Measurements from ENCODE around the gene TMC7.

The TMC7 gene

GRCh38 chr16:19014461-19014860, 30.7 kb downstream of the TMC7 start:
- DNase-seq, result peak; percentile 80
- in situ Hi-C loops (cut with MboI; ENCODE audit: low pct_unique_long_range_greater_than_20kb, low sequenced_read_pairs), result no loop called here

- in situ Hi-C loops (cut with MboI; ENCODE audit: low pct_unique_long_range_greater_than_20kb, low sequenced_read_pairs), result no loop called here
- DNase-seq, result no peak
Measured at GRCh38 chr16:19017179-19017578, 33.4 kb downstream of the TMC7 start.

GRCh38 chr16:19020689-19021088, 37.0 kb downstream of the TMC7 start:
- DNase-seq, result no peak
- in situ Hi-C loops (cut with MboI; ENCODE audit: low pct_unique_long_range_greater_than_20kb, low sequenced_read_pairs), result no loop called here

DNA sequence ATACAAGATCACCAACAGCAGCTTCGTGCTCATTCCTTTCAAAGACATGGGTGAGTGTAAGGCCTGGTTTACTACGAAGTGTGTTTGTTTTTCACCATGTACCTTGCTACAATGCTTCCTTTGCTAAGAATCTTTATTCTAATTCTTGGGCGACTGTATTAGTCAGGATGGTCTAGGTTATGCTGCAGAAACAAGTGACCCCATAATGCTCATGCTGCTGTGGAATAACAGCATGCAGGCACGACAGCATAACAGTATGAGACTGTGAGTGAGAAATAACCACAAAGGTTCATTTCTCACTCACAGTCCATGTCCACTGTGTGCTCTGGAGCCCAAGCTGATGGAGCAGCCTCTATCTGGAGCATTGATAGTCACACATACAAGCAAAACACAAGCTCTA, 38.0 kb downstream of the TMC7 start:
- in situ Hi-C loops (cut with MboI; ENCODE audit: low pct_unique_long_range_greater_than_20kb, low sequenced_read_pairs), result no loop called here
- DNase-seq, result no peak

- no peak for DNase-seq
- in situ Hi-C loops (cut with MboI; ENCODE audit: low pct_unique_long_range_greater_than_20kb, low sequenced_read_pairs), result no loop called here
Measured at GRCh38 chr16:19027416-19027815, 43.7 kb downstream of the TMC7 start.

DNA sequence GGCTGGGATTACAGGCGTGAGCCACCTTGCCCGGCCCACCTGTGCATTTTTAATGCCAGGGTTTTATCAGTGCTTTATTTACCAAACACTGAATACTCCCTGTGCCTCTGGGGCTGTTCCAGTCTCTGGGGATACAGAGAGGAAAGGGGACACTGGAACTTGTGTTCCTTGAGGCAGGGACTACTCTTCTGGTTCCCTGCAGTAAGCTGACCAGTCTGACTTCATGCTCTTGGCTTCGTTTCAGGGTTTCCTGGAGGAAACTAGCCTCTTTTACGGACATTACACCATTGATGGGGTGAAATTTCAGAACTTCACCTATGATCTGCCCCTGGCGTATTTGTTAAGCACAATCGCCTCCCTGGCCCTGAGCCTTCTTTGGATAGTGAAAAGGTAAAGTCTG, 46.2 kb downstream of the TMC7 start:
- DNase-seq, result no peak
- in situ Hi-C loops (cut with MboI; ENCODE audit: low pct_unique_long_range_greater_than_20kb, low sequenced_read_pairs), result no loop called here

GRCh38 chr16:19031738-19032137, 48.0 kb downstream of the TMC7 start:
- no peak for DNase-seq
- in situ Hi-C loops (cut with MboI; ENCODE audit: low pct_unique_long_range_greater_than_20kb, low sequenced_read_pairs), result no loop called here

- in situ Hi-C loops (cut with MboI; ENCODE audit: low pct_unique_long_range_greater_than_20kb, low sequenced_read_pairs), result no loop called here
- no peak for DNase-seq
Measured at GRCh38 chr16:19033761-19034160, 50.0 kb downstream of the TMC7 start.

GRCh38 chr16:19040400-19040799, 56.7 kb downstream of the TMC7 start:
- DNase-seq, result no peak
- in situ Hi-C loops (cut with MboI; ENCODE audit: low pct_unique_long_range_greater_than_20kb, low sequenced_read_pairs), result no loop called here

GRCh38 chr16:19044769-19045168, 61.0 kb downstream of the TMC7 start:
- DNase-seq, result no peak
- in situ Hi-C loops (cut with MboI; ENCODE audit: low pct_unique_long_range_greater_than_20kb, low sequenced_read_pairs), result no loop called here

- in situ Hi-C loops (cut with MboI; ENCODE audit: low pct_unique_long_range_greater_than_20kb, low sequenced_read_pairs), result no loop called here
Measured at GRCh38 chr16:19046062-19046461, 62.3 kb downstream of the TMC7 start.

DNA sequence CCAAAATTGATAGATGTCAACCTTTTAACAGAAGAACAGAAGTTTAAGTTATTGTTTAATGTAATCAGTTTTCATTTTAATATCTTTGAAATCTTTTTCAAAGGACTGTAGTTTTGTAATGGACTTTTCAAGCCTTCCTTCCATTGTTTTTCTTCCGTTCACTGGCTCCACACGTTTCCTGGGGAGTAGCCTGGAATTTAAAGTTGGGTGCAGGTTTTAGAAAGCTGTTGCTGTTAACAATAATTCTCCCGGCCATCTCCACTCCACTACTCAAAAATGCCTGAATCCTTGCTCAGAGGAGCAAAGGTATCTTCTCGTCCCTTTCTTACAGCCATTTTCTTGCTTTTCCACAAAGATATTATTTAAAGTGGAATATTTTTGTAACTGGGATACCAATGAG, 79.0 kb downstream of the TMC7 start:
- in situ Hi-C loops (cut with MboI; ENCODE audit: low pct_unique_long_range_greater_than_20kb, low sequenced_read_pairs), result no loop called here
- no peak for DNase-seq

More at GRCh38 chr16:19046062-19046461, 62.3 kb downstream of the TMC7 start:
- no peak for DNase-seq

DNA sequence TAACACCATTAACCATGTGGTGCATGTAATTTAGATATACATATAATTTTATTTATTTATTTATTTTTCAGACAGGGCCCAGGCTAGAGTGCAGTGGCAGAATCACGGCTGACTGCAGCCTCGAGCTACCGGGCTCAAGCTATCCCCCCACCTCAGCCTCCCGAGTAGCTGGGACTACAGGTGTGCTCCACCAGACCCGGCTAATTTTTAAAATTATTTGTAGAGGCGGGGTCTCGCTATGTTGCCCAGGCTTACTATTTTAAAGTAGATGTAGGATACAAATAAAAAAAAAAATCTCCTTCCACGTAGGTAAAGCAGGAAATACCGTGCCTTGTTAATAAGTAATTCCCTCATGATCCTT, 83.2 kb downstream of the TMC7 start:
- no peak for DNase-seq
- in situ Hi-C loops (cut with MboI; ENCODE audit: low pct_unique_long_range_greater_than_20kb, low sequenced_read_pairs), result no loop called here

DNA sequence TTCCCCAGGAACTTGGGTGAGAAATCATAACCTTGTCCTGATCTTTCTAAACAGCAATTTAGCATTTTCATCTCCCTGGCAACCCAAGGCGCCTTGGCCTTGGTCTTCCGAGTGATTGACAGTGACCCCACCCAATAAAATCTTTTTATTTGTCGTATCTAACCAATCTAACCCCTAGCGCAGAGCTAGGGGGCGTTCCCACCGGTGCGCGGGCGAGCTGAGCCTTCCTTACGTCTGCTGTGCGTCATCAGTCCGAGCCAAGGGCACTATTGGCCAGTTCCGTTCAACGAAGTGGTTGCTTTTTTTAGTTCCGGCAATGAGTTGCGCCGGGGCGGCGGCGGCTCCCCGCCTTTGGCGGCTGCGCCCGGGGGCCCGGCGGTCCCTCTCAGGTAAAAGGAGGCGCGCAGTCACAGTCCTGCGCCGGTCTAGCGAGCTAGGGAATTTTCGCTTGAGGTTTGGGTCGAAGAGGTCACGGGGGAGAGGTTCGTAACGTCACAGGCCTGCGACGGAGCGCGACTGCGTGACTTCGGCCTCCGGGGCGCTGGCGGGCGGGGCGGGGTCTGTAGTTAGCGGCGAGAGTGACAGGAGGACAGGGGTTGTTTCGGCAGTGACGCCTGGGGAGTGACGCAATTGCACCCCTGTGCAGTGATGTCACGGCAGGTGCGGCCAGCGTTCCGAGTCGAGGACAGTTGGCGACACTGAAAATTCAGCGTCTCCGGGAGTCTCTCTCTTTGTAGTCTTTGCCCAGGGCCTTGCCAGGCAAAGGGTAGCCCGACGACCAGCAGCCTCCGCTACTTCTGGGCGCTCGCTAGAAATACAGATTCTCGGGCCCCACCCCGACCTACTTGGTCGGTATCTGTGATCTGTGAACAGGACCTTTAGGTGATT, 83.9 kb downstream of the TMC7 start, which contains the start of gene COQ7:
COQ7 (plus strand) TSS at position 266 of the 888 bp plus-strand sequence; CDS start at position 317, 51 bp downstream.
- in situ Hi-C loops (cut with MboI; ENCODE audit: low pct_unique_long_range_greater_than_20kb, low sequenced_read_pairs), result no loop called here
- DNase-seq, result peak; percentile 99

DNA sequence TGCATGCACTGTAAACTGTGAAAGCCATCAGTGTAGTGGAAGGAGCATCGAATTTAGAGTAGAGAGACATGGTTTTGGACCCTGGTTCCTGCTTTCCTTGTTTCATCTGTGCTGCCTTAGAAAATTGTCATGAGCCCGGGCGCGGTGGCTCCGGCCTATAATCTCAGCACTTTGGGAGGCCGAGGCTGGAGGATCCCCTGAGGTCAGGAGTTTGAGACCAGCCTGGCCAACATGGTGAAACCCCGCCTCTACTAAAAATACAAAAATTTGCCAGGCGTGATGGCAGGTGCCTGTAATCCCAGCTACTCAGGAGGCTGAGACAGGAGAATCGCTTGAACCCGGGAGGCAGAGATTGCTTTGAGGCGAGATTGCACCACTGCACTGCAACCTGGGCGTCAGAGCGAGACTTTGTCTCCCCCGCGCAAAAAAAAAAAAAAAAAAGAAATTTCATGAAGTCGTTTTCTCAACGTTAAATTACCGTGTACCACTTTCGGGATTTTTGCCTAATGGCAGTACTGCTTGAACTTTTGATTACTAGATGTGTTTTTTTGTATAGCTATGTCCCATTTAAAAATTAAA, 84.6 kb downstream of the TMC7 start:
- in situ Hi-C loops (cut with MboI; ENCODE audit: low pct_unique_long_range_greater_than_20kb, low sequenced_read_pairs), result no loop called here
- no peak for DNase-seq

GRCh38 chr16:19071811-19072777, 88.4 kb downstream of the TMC7 start:
- peak; percentile 55 for DNase-seq
- in situ Hi-C loops (cut with MboI; ENCODE audit: low pct_unique_long_range_greater_than_20kb, low sequenced_read_pairs), result no loop called here

DNA sequence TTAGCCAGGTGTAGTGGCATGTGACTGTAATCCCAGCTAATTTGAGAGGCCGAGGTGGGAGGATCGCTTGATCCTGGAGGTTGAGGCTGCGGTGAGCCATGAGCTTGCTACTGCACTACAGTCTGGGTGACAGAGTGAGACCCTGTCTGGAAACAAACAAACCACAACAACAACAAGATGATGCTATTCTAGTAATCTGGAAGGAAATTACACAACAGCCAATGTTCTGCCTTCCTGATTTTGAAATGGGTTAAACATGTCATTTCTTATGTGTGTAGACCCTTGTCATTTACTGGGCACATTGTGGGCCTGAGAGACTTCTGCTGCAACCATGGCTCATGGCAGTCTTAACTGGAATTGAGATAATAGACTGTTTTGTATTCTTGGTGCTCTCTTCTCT, 89.6 kb downstream of the TMC7 start:
- in situ Hi-C loops (cut with MboI; ENCODE audit: low pct_unique_long_range_greater_than_20kb, low sequenced_read_pairs), result no loop called here
- DNase-seq, result no peak

GRCh38 chr16:19073863-19074262, 90.1 kb downstream of the TMC7 start:
- no peak for DNase-seq
- in situ Hi-C loops (cut with MboI; ENCODE audit: low pct_unique_long_range_greater_than_20kb, low sequenced_read_pairs), result no loop called here

GRCh38 chr16:19075511-19075910, 91.8 kb downstream of the TMC7 start:
- no peak for DNase-seq
- in situ Hi-C loops (cut with MboI; ENCODE audit: low pct_unique_long_range_greater_than_20kb, low sequenced_read_pairs), result no loop called here

DNA sequence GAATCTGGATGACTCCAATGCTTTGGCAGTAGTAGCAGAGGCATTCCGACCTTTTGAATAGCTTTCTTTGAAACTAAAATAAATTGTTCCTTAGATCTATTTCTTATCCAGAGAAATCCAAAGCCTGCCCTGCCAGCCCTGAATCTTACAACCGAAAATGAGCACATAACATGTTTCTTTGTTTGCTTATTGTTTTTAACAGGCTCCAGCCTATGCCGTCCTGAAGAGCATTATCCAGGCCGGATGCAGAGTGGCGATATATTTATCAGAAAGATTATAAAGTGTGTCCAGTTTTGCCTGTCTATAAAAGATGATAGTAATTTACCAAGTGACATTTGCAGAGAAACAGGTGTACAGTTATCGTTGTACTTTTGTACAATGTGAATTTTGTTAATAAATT, 94.1 kb downstream of the TMC7 start:
- in situ Hi-C loops (cut with MboI; ENCODE audit: low pct_unique_long_range_greater_than_20kb, low sequenced_read_pairs), result no loop called here
- DNase-seq, result no peak
